NK-92 (cell line): Measurements from ENCODE around the gene STMND1.
"Not testable (repeated sequence)": the region's sequence is repeated elsewhere in the genome, so short reads cannot be mapped to it uniquely, and the experiment has no call there.

ENCODE experiments used
- DNase-seq: peaks from one replicate; lab custom pipeline; 2025; ENCODE audit not compliant: unreplicated experiment; lab: John Stamatoyannopoulos, UW

STMND1 gene

DNA sequence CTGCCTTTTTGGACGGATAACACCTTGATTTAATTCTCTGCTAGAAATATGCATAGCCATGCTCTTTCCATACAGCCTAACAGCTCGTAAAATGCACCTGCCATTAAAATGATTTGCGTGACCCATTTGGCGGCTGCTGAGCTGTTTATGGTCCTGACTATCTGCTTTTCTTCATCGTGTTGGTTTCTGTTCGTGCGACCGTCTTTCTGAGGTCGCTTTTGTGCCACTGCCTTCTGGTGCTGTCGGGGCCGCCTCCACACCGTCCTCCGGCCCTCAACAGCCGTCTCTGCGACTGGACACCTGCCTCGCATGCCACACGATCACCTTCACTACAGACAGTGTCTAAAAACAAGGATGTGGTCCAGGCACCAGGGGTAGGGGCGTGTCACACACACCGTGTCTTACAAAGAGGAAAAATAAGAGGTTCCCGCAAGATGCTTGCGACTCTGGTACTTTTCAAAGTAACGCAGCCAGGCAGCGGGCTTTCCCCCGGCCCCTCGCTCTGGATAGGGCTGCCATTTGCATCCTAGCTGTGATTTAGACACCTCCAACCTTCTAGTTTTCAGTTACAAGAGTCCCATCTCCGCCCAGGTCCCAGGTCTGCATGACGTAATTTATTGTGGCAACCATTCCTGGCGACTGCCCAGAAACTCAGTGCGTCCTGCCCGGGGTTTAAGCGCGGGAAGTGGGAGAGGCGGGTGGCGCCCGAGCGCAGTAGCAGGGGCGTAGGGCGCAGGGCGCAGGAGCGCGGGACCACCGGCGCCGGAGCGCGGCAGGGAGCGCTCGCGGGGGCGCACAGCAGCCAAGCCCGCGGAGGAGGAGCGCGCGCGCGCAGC lies at the start of gene STMND1:
TSS of gene STMND1 (plus strand) at position 629 of the 836 bp plus-strand sequence. CDS start 208 bp downstream, outside the sequence.
- no peak for DNase-seq

- DNase-seq, result no peak
Observed at GRCh38 chr6:17054647-17055046, 47.2 kb upstream of the STMND1 start.

DNA sequence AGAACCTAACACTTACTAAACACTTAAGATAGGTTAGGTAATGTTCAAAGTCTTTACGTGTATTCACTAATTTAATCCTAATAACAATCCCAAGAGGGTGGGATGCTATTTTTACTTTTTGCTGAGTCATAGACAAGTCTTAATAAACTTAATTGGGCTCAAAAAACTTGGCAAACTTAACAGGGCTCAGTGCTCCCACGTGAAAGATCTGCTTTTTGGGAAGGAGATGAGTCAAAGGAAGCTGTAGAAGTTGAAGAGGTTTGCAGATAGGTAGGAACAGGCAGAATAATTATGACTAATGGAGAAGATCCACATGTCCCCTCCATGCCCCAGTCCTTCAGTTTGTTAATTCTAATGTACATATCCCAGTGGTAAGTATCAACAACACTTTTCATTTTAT lies 44.5 kb upstream of the STMND1 start:
- no peak for DNase-seq

- DNase-seq, result no peak
Observed at GRCh38 chr6:17058550-17058949, 43.3 kb upstream of the STMND1 start.

DNA sequence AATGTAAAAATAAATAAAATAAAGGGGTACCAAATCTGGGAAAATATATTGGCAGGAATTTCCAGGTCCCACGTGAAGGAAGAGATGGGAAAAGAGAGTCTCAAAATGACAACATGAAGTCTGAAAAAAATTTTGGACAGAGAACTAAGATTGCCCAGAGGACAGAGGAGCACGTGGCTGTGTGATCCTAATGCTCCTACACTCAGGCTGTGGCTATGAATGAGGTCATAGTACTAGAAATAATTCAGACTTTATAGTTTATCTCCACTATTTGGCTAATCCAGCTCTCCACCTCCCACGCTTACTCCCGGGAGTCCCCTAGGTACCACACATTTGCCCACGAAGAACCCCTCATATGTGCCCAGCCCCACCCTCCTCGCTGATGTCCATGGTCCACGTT lies 42.8 kb upstream of the STMND1 start:
- no peak for DNase-seq

GRCh38 chr6:17059850-17060249 lies 42.0 kb upstream of the STMND1 start:
- DNase-seq, result no peak

GRCh38 chr6:17061097-17061496 lies 40.8 kb upstream of the STMND1 start:
- DNase-seq, result no peak

- DNase-seq, result no peak
Observed at GRCh38 chr6:17062871-17063440, 38.9 kb upstream of the STMND1 start.

GRCh38 chr6:17064975-17065374 lies 36.9 kb upstream of the STMND1 start:
- no peak for DNase-seq

- DNase-seq, result no peak
Observed at GRCh38 chr6:17066610-17067009, 35.2 kb upstream of the STMND1 start.

DNA sequence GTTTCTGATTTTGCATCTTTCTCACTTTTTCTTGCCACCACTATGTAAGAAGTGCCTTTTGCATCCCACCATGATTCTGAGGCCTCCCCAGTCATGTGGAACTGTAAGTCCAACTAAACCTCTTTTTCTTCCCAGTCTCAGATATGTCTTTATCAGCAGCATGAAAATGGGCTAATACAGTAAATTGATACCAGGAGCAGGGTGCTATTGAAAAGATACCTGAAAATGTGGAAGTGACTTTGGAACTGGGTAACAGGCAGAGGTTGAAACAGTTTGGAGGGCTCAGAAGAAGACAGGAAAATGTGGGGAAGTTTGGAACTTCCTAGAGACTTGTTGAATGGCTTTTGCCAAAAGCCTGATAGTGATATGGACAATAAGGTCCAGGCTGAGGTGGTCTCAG lies 32.9 kb upstream of the STMND1 start:
- DNase-seq, result not testable (repeated sequence)

DNA sequence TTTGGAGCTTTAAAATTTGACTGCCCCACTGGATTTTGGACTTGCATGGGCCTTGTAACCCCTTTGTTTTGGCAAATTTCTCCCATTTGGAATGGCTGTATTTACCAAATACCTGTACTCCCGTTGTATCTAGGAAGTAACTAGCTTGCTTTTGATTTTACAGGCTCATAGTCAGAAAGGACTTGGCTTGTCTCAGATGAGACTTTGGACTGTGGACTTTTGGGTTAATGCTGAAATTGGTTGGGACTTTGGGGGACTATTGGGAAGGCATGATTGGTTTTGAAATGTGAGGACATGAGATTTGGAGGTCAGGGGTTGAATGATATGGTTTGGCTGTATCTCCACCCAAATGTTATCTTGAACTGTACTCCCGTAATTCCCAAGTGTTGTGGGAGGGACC lies 31.4 kb upstream of the STMND1 start:
- DNase-seq, result not testable (repeated sequence)

DNA sequence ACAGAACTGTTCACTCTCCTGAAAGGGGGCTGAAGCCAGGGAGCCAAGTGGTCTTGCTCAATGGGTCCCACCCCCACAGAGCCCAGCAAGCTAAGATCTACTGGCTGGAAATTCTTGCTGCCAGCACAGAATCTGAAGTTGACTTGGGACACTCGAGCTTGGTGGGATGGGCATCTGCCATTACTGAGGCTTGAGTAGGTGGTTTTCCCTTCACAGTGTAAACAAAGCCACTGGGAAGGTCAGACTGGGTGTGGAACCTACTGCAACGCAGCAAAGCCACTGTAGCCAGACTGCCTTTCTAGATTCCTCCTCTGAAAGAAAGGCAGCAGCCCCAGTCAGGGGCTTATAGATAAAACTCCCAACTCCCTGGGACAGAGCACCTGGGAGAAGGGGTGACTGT lies 28.3 kb upstream of the STMND1 start:
- DNase-seq, result not testable (repeated sequence)

DNA sequence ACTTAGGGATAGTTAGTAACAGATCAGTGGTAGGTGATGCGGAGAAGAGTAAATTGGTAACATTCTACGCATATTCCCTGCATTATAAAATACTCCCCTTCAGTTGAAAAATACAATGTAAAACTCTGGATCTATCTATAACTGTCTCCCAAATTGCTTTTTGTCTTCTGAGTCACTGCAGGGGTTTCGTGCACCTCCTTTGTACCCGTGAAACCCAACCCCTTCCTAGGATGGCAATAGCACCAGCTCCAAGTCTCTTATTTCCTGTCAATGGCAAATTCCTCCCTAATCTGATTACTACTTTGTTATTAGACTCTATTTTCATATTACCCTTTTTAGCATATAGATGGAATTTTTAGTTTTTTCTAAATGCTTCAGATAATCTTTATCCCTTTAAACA lies 20.6 kb upstream of the STMND1 start:
- no peak for DNase-seq

GRCh38 chr6:17081860-17082508 lies 19.9 kb upstream of the STMND1 start:
- DNase-seq, result no peak

- no peak for DNase-seq
Observed at GRCh38 chr6:17083397-17083796, 18.5 kb upstream of the STMND1 start.

- DNase-seq, result no peak
Observed at GRCh38 chr6:17086469-17086868, 15.4 kb upstream of the STMND1 start.

GRCh38 chr6:17088091-17088611 lies 13.7 kb upstream of the STMND1 start:
- no peak for DNase-seq

DNA sequence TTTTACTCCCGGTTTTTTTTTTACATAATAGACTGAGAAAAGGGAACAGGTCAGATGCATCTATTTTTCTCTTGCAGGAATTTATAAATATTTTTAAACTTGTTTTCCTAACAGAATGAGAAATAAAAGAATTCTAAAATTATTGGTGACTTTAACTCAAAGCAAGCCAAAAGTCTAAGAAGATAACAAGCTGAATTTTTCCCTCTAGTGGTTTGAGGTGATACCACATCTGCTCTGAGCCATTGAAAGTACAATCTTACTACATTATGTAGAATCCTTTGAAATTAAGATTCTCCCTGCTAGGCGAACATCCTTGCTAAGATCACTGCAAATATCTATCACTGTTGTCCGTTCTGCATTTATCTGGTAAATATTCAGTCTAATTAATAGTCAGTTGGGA lies 10.7 kb upstream of the STMND1 start:
- no peak for DNase-seq

DNA sequence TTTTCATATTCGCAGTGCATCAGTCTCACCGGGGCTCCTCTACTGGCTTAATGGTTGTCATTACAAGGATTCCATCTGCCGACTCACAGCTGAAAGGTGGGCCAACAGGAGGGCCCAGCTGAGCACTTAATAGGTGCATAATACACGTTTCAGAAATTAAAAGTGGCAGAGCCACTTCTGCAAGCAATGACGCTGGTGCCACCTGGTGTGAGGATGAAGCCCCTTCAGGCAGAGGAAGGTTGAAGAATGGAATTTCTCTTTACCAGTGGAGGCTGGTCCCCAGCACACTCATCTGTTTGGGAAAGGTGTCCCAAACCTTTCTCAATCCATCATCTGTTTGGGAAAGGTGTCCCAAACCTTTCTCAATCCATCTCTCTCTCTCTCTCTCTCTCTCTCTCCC lies 8.2 kb upstream of the STMND1 start:
- no peak for DNase-seq

DNA sequence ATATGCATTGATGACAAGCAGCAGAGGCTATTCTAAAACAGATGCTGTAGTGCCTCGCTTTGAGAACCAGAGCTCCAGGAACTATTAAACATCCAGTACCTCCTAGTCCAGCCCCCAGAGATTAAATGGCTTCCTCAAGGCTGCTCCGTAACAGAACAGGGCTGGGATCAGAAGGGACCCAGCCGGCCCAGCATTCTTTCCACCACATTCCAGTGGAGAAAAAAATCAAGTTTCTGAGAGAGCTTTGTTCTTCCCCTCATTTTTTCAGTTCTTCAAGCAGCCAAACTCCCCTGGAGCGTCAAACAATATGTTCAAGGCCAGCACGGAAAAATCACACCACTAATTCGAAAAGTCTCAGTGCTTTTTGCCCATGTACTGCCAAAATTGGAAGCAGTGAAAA lies 5.8 kb upstream of the STMND1 start:
- no peak for DNase-seq

GRCh38 chr6:17096652-17097051 lies 5.2 kb upstream of the STMND1 start:
- DNase-seq, result no peak
